Activated effector memory CD4-positive, alpha-beta T cell treated with Interleukin-2 at 50 U/mL for 16 hours (primary cell): ENCODE results near the gene KDM4C.

Source experiments
- DNase-seq: peaks from one replicate; pipeline ENCODE4 v3.0.0-alpha.2; 2020

The KDM4C gene

GRCh38 chr9:7067169-7067568 is 309.4 kb downstream of the KDM4C start:
- DNase-seq = no peak

- no peak for DNase-seq
These were observed 314.1 kb downstream of the KDM4C start for GRCh38 chr9:7071916-7072315.

GRCh38 chr9:7073706-7074105 is 315.9 kb downstream of the KDM4C start:
- DNase-seq = no peak

GRCh38 chr9:7075154-7075553 is 317.4 kb downstream of the KDM4C start:
- DNase-seq = no peak

GRCh38 chr9:7079051-7079450 is 321.3 kb downstream of the KDM4C start:
- DNase-seq = no peak

- DNase-seq = no peak
These were observed 323.4 kb downstream of the KDM4C start for GRCh38 chr9:7081065-7081600.

GRCh38 chr9:7083192-7083591 is 325.4 kb downstream of the KDM4C start:
- no peak for DNase-seq

- no peak for DNase-seq
These were observed 327.6 kb downstream of the KDM4C start for GRCh38 chr9:7085357-7085756.

- no peak for DNase-seq
These were observed 328.6 kb downstream of the KDM4C start for GRCh38 chr9:7086389-7086788.

- DNase-seq = no peak
These were observed 330.8 kb downstream of the KDM4C start for GRCh38 chr9:7088611-7089010.

GRCh38 chr9:7089406-7090193 is 331.8 kb downstream of the KDM4C start:
- no peak for DNase-seq

- no peak for DNase-seq
These were observed 335.3 kb downstream of the KDM4C start for GRCh38 chr9:7093040-7093439.

GRCh38 chr9:7094052-7094451 is 336.3 kb downstream of the KDM4C start:
- DNase-seq = no peak

GRCh38 chr9:7094576-7094975 is 336.8 kb downstream of the KDM4C start:
- no peak for DNase-seq

GRCh38 chr9:7095058-7095457 is 337.3 kb downstream of the KDM4C start:
- no peak for DNase-seq

- no peak for DNase-seq
These were observed 339.4 kb downstream of the KDM4C start for GRCh38 chr9:7097040-7097715.

- DNase-seq = no peak
These were observed 340.3 kb downstream of the KDM4C start for GRCh38 chr9:7097785-7098752.

GRCh38 chr9:7103367-7103766 is 345.6 kb downstream of the KDM4C start:
- no peak for DNase-seq

GRCh38 chr9:7103771-7104170 is 346.0 kb downstream of the KDM4C start:
- DNase-seq = no peak

- DNase-seq = no peak
These were observed 346.9 kb downstream of the KDM4C start for GRCh38 chr9:7104625-7105024.

- no peak for DNase-seq
These were observed 347.3 kb downstream of the KDM4C start for GRCh38 chr9:7105095-7105494.

GRCh38 chr9:7108936-7109335 is 351.2 kb downstream of the KDM4C start:
- no peak for DNase-seq

- DNase-seq = no peak
These were observed 353.6 kb downstream of the KDM4C start for GRCh38 chr9:7111413-7111812.
